GM19324 (cell line): Measurements from ENCODE around the gene MYH11.

ENCODE experiments used
- ATAC-seq: cut with Tn5 transposase; IDR thresholded peaks from one replicate; pipeline ENCODE4 v1.9.1; 2021; ENCODE audit warnings: mild to moderate bottlenecking, moderate library complexity; ENCODE audit not compliant: unreplicated experiment, low FRiP score

The MYH11 gene

GRCh38 chr16:15781650-15782049 lies 75.2 kb downstream of the MYH11 start:
- no peak for ATAC-seq

GRCh38 chr16:15780805-15781204 lies 76.0 kb downstream of the MYH11 start:
- no peak for ATAC-seq

GRCh38 chr16:15779664-15780351 lies 77.0 kb downstream of the MYH11 start:
- ATAC-seq: no peak

- ATAC-seq: no peak
These were observed 77.7 kb downstream of the MYH11 start for GRCh38 chr16:15778999-15779614.

- no peak for ATAC-seq
These were observed 78.6 kb downstream of the MYH11 start for GRCh38 chr16:15778204-15778743.

DNA sequence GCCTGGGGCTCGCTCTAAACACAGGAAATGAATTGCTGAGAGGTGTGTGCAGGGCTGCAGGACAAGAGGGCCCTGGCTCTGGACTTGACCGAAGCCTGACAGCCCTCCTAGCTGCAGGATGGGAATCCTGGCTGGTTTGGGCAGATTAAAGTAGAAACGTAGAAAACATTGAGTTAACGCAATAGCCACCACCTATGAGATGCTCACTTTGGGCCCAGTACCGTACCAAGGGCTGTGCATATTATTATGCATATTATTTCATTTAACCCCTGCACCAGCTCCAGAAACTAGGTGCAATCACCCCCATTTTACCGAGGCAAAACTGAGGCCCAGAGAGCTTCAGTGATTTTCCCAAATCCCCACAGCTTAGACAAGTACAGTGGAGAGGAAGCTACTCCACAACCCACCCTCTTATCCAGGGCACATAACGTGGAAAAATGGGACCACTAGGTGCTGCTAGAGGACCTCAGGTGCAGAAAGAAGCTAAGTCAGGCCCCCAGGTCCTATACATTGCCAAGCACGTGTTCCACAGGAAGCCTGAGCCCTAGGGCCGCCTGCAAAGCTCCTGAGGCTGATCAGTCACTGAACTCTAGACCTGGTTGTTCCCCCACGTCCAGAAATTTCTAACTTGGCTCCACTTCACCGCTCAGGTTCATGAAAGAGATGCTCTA lies 79.2 kb downstream of the MYH11 start:
- ATAC-seq: no peak

- no peak for ATAC-seq
These were observed 80.3 kb downstream of the MYH11 start for GRCh38 chr16:15776572-15776971.

DNA sequence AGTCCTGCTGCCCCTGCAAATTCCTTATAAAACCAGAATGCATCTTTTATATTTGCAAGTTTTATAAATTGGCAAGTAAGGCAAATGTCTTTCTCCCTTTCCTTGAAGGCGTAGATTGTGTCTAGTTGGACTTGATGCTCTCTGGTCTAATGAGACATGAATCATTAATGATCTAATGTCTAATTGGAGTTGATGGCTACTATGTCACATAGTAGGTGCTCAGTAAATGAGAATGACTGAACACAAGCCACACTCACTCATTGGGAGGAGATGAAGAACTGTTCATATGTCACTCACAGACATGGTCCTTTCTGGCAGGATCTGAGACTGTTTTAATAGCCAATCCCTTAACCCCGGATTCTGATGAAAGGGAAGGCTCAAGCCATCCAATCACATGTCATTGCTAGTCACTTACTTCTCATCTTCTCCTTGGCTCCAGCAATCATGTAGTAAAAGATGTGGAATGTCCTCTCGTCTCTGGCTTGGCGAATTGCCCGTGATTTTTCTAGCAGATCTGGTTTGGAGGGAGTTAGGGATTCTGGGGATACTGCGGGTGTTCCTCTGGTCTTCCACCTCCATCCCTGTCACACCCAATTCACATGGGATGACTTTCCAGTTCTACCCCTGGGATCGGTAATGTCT lies 81.0 kb downstream of the MYH11 start:
- no peak for ATAC-seq

DNA sequence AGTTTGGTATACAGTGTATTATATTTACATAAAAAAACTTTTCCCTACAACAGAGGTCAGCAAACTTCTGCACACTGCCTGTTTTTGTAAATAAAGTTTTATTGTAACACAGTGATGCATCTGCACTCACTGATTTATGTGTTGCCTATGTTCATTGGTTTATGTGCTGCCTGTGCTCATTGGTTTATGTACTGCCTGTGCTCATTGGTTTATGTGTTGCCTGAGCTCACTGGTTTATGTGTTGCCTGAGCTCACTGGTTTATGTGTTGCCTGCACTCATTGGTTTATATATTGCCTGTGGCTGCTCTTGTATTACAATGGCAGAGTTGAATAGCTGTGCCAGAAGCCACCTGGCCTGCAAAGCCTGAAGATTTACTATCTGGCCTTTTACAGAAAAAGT lies 81.6 kb downstream of the MYH11 start:
- no peak for ATAC-seq

GRCh38 chr16:15773968-15774367 lies 82.9 kb downstream of the MYH11 start:
- no peak for ATAC-seq

- no peak for ATAC-seq
These were observed 84.1 kb downstream of the MYH11 start for GRCh38 chr16:15772579-15773293.

GRCh38 chr16:15771694-15772093 lies 85.1 kb downstream of the MYH11 start:
- no peak for ATAC-seq

GRCh38 chr16:15770512-15770911 lies 86.3 kb downstream of the MYH11 start:
- no peak for ATAC-seq

DNA sequence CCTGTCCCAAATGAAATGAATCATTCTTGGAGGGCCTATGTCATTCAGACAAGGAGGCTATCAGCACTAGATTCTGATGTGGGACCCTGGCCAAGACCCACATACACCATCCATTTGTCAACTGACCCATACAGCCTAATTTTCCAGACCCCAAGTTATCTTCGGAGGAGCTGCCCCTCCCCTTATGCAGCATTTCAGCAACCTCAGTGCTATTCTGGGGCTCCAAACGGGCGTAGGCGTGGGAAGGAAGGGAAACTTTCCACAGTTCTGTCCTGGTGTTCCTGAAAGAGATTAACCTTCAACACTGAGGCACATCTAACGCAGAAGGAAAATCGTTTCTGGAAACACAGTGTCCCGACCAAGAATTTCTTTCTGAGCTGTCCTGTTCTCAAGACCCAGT lies 86.7 kb downstream of the MYH11 start:
- ATAC-seq: no peak

DNA sequence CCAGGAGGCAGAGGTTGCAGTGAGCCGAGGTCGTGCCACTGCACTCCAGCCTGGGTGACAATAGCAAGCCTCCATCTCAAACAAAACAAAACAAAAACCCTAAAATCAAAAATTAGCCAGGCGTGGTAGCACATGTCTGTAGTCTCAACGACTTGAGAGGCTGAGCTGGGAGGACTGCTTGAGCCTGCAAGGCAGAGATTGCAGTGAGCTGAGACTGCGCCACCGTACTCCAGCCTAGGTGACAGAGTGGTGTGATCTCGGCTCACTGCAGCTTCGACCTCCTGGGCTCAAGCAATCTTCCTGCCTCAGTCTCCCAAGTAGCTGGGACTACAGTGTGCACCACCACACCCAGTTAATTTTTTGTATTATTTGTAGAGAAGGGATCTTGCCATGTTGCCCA lies 87.6 kb downstream of the MYH11 start:
- no peak for ATAC-seq

DNA sequence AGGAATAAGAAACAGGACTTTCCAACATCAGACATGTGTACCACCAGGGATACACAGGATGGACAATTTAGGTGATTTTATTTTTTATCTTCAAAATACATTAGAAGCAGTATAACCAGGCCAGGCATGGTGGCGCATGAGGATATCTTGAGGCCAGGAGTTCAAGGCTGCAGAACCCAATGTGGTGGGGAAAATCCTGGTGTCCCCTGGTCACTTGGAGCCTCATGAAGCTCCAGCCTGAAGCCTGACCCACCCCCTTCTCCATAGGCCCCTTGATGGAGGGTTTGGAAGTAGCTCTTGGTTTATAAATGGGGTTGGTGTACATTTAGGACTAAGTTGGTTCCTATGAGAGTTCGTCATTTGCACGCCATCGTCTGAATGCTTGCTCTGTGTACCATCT lies 88.6 kb downstream of the MYH11 start:
- no peak for ATAC-seq

GRCh38 chr16:15766918-15767317 lies 89.9 kb downstream of the MYH11 start:
- ATAC-seq: no peak

DNA sequence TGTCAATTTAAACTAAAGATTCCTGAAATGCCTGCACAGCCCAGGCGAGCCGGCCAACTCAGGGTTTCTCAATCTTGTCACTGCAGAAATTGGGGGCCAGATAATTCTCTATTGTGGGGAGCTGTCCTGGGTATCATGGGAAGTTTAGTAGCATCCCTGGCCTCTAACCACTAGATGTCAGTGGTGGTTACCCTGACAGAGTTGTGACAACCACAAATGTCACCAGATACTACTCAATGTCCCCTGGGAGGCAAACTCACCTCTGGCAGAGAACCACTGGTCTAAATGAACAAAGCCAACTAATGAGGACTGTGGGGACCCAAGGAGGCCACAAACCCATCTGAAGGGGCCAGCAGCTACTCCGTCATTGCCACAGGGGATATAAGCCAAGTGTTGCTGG lies 90.9 kb downstream of the MYH11 start:
- peak; percentile 66 for ATAC-seq

DNA sequence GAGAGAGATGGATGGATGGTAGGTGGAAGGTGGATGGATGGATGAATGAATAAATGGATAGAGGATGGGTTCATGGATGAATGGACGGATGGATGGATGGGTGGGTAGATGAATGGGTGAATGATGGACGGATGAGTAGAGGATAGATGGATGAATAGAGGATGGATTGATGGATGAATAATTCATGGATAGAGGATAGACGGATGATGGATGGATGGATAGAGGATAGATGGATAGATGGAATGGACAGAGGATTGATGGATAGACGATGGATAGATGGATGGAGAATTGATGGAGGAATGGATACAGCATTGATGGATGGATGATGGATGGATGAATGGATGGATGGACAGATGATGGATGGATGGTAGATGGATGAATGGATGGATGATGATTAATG lies 91.7 kb downstream of the MYH11 start:
- no peak for ATAC-seq

DNA sequence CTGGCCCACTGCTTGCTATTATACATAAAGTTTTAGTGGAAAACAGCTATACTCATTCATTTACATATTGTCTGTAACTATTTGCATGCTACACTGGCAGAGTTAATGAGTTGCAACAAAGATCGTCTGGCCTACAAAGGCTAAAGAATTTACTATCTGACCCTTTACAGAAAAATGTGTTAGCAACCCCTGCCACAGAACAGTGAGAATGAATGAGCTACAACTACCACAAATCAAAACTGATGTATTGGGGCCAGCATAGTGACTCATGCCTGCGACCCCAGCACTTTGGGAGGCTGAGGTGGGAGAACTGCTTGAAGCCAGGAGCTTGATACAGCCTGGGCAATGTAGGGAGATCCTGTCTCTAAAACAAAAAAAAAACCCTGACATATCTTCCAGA lies 92.7 kb downstream of the MYH11 start:
- ATAC-seq: no peak

GRCh38 chr16:15760129-15760528 lies 96.7 kb downstream of the MYH11 start:
- ATAC-seq: no peak
